GM19463 (cell line): Measurements from ENCODE around the gene ZFP36L2.

Experiments
- ATAC-seq: cut with Tn5 transposase; IDR thresholded peaks from one replicate; pipeline ENCODE4 v1.9.1; 2021; ENCODE audit warnings: mild to moderate bottlenecking, moderate library complexity; ENCODE audit not compliant: unreplicated experiment

The ZFP36L2 gene

GRCh38 chr2:43248621-43249020 is 22.2 kb upstream of the ZFP36L2 start:
- ATAC-seq = no peak

DNA sequence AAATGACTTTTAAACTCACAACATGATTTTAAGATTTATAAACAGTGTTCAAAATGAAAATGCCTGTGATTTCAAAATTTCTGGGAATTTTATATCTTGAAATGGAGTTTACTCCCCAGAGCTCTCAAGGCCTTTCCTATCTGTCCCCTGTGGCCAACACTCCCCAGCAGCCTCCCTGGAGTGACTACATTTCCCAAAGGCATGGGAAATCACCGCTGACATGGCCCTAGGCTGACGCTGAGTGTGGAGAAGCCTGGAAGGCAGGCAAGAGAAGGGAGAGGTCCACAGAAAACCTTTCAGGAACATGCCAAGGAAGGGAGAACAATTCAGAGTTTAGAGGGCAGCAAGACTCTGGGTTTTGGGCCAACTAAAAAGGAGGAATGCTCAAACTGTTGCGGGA is 20.2 kb upstream of the ZFP36L2 start:
- ATAC-seq = no peak

GRCh38 chr2:43241558-43241957 is 15.2 kb upstream of the ZFP36L2 start:
- no peak for ATAC-seq

DNA sequence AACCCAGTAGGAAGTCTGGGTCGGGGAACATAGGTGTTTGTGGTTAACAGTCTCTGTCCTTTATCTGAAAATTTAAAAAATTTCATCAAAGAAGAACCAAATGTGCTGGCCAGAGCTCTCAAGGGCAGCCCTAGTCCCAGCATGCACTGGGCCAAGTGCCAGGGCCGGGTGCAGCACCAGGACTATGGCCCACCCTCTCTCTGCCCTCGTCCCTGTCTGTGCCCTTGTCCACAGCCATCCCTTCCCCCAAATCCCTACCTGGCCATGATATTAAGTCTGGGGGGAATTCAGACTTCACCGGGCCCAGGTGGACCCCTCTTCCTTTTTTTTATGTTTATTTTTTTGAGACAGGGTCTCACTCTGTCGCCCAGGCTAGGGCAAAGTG is 14.4 kb upstream of the ZFP36L2 start:
- no peak for ATAC-seq

DNA sequence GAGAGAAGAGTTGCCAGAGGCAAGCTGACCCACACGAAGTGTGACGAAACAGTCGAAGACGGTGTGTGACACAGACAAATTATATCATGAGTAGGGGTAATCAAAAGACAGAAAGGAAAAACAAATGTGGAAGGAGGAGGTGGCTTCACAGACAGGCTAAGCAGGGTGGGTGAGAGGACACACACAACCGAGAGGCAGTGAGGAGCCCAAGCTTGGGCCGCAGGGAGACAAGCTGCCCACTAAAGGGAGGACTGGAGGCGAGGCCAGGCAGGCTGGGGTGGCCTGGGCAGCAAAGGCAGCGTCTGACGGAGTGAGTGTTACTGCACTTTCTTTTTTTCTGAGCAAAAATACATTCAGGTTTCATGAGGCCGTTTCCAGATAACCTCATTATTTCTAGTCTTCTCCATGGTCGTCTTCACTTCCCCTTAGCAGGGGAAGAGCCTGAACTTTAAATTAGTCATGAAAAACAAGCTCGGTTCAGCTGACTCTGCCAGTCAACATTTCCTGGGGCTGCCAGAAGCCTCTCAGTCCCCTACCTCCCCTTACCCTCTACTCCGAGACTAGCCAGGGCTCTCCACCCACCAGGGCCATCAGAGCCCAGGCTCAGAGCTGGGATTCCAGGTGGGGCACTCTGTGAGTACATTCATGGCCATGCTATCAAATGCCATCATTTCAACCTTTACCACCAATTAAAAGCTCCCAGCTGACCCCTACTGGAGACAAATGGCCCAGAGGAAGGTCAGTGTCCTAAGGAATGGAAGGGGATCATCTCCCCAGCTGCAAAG is 13.8 kb upstream of the ZFP36L2 start:
- ATAC-seq = peak; percentile 63

GRCh38 chr2:43238813-43239212 is 12.4 kb upstream of the ZFP36L2 start:
- no peak for ATAC-seq

GRCh38 chr2:43238176-43238575 is 11.8 kb upstream of the ZFP36L2 start:
- no peak for ATAC-seq

GRCh38 chr2:43233218-43234212 is 7.1 kb upstream of the ZFP36L2 start:
- no peak for ATAC-seq

- no peak for ATAC-seq
Measured at GRCh38 chr2:43230951-43231827, 4.8 kb upstream of the ZFP36L2 start.

GRCh38 chr2:43230351-43230885 is 4.0 kb upstream of the ZFP36L2 start:
- no peak for ATAC-seq

GRCh38 chr2:43228756-43229659 is 2.6 kb upstream of the ZFP36L2 start:
- ATAC-seq = no peak

DNA sequence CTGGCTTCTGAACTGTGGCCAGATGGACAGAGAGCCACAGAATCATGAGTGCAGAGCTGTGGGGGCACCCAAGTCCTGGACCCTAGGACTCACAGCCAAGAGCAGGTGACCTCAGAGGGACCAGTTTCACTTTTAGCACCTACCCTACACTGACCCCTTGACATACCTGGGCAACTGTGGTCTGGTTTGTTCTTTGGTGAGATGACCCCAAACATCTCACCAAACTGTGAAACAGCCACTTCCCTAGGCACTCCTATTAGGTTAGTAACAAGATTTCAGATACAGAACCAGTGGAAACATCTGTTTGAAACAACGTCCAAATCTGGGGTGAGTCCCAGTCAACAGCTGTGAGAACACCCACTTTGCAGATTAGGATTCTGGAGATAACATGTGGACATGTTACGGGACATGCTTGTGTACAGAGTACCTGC is 1.9 kb upstream of the ZFP36L2 start:
- no peak for ATAC-seq

DNA sequence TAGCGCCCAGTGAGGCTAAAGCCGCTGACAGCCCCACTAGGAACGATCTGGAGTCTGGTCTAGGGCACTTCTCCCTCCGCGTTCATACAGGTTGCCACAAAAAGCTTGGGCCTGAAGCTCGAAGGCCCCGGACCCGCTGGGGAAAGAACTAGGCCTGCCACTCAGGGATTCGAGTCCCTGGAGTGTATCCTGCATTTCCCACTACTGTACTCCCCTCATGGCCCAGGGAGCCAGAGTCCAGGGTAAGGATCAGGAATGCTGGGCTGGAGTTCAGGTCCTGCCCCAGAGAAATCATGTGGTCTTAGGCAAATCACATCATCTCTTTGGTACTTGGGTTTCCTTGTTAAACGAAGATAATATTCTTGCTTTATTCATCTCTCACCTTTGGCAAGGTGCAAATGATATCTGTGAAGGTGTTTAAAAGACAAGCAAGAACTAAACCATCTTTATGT is 1.4 kb upstream of the ZFP36L2 start:
- no peak for ATAC-seq

DNA sequence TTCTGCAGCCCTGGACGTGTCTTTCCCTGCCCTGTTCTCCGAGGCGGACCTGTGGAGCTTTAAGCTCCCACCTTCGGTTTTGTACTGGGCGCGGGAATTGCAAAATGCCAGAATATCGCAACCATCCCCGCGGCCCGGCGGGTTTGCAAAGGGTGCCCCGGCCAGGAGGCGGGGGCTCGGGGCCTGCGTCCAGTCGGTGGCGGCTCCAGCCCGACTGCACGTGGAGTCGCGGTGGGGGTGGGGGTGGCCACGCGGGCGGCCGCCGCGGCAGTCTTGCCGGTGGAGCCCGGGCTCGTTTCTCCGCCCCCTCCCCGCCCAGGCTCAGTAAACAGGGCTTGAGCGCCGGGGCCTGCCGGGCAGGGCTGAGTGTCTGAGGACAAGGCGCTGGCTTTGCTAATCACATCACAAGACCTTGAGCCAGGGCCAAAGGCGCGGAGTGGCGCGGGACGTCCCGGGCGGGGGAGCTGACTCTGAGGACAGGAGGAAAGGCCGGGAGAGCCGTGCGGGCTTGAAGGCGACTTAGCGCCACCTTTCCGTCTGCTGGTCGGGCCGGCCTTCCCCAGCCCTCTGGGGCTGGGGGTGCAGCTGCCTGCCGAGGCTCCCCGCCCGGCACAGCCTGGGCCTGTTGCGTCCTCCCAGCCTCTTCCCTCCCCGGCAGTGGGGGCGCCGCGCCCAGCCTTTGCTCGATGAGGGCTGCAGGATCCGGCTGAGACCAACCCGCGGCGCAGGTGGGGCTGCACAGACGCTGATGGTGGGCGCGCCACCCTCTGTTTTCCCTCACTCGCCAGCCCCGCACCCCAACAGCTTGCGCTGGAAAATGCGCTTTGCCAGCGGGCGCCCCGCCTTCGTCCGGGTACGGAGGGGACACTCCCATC is 786 bp upstream of the ZFP36L2 start:
- ATAC-seq = peak; percentile 22

GRCh38 chr2:43225788-43226557 is 433 bp downstream of the ZFP36L2 start:
- peak; percentile 31 for ATAC-seq

- ATAC-seq = no peak
Measured at GRCh38 chr2:43225093-43225787, 1.2 kb downstream of the ZFP36L2 start.

GRCh38 chr2:43224571-43225092 is 1.8 kb downstream of the ZFP36L2 start:
- ATAC-seq = no peak
